T follicular helper cell (primary cell): ENCODE results near the gene OSBPL10.
"Not testable (repeated sequence)": the region's sequence is repeated elsewhere in the genome, so short reads cannot be mapped to it uniquely, and the experiment has no call there.

ENCODE experiments used
- DNase-seq: peaks from one replicate; pipeline ENCODE4 v3.0.0-alpha.2; 2020; ENCODE audit warnings: low read depth

OSBPL10 gene

GRCh38 chr3:31891876-31892455 lies 89.1 kb downstream of the OSBPL10 start:
- no peak for DNase-seq

GRCh38 chr3:31890742-31891469 lies 90.2 kb downstream of the OSBPL10 start:
- DNase-seq = no peak

GRCh38 chr3:31890007-31890406 lies 91.1 kb downstream of the OSBPL10 start:
- DNase-seq = no peak

- DNase-seq = no peak
Observed at GRCh38 chr3:31885235-31885634, 95.8 kb downstream of the OSBPL10 start.

GRCh38 chr3:31884251-31884650 lies 96.8 kb downstream of the OSBPL10 start:
- DNase-seq = no peak

GRCh38 chr3:31882895-31883294 lies 98.2 kb downstream of the OSBPL10 start:
- DNase-seq = no peak

- DNase-seq = no peak
Observed at GRCh38 chr3:31882431-31882830, 98.6 kb downstream of the OSBPL10 start.

- no peak for DNase-seq
Observed at GRCh38 chr3:31880482-31881078, 100.5 kb downstream of the OSBPL10 start.

GRCh38 chr3:31880020-31880419 lies 101.0 kb downstream of the OSBPL10 start:
- DNase-seq = no peak

GRCh38 chr3:31879365-31879764 lies 101.7 kb downstream of the OSBPL10 start:
- no peak for DNase-seq

GRCh38 chr3:31878231-31878838 lies 102.7 kb downstream of the OSBPL10 start:
- DNase-seq = no peak

GRCh38 chr3:31876331-31876730 lies 104.7 kb downstream of the OSBPL10 start:
- no peak for DNase-seq

GRCh38 chr3:31875437-31875836 lies 105.6 kb downstream of the OSBPL10 start:
- DNase-seq = no peak

- no peak for DNase-seq
Observed at GRCh38 chr3:31873254-31873820, 107.7 kb downstream of the OSBPL10 start.

- DNase-seq = no peak
Observed at GRCh38 chr3:31871939-31872507, 109.0 kb downstream of the OSBPL10 start.

GRCh38 chr3:31870111-31870510 lies 111.0 kb downstream of the OSBPL10 start:
- DNase-seq = not testable (repeated sequence)

GRCh38 chr3:31868236-31868635 lies 112.8 kb downstream of the OSBPL10 start:
- no peak for DNase-seq

GRCh38 chr3:31862666-31863279 lies 118.3 kb downstream of the OSBPL10 start:
- DNase-seq = no peak

GRCh38 chr3:31861826-31862225 lies 119.2 kb downstream of the OSBPL10 start:
- no peak for DNase-seq

- DNase-seq = not testable (repeated sequence)
Observed at GRCh38 chr3:31860642-31861041, 120.4 kb downstream of the OSBPL10 start.

- DNase-seq = no peak
Observed at GRCh38 chr3:31859245-31859644, 121.8 kb downstream of the OSBPL10 start.

GRCh38 chr3:31858439-31858838 lies 122.6 kb downstream of the OSBPL10 start:
- DNase-seq = no peak
